Peyer's patch (tissue), 4 donors: ENCODE results near the gene SIM1. TPM values are rescaled to one million over a fixed set of nuclear protein-coding genes. Genes with fewer than 3 reads are reported as not detected.

Source experiments
- DNase-seq, 3 donors: peaks; one replicate each; pipeline ENCODE4 v3.0.0-alpha.2; 2017 to 2019
- H3K27ac ChIP-seq, 4 donors: fragments of 200-600 bp; sonication (generic); one replicate each; pipeline ENCODE4 v1.5.1; 2016 to 2019
- H3K27me3 ChIP-seq, 2 donors: fragments of 200-600 bp; sonication (generic); one replicate each; pipeline ENCODE4 v1.5.1; 2019
- H3K36me3 ChIP-seq, 3 donors: fragments of 200-600 bp; sonication (generic); one replicate each; pipeline ENCODE4 v1.5.1; 2016 to 2019
- H3K4me1 ChIP-seq, 4 donors: fragments of 200-600 bp; sonication (generic); one replicate each; pipeline ENCODE4 v1.5.1; 2016 to 2019
- H3K4me3 ChIP-seq, 4 donors: fragments of 200-600 bp; sonication (generic); 1 replicate in 3 of 4; 2 replicates in 1 of 4; pipeline ENCODE4 v1.5.1; 2016 to 2019; ENCODE audit warnings: mild to moderate bottlenecking in 1 of 4
- H3K9me3 ChIP-seq, 4 donors: fragments of 200-600 bp; sonication (generic); one replicate each; pipeline ENCODE4 v1.5.1; 2016 to 2019; ENCODE audit warnings: mild to moderate bottlenecking in 1 of 4
- CTCF ChIP-seq, 6 experiments: fragments of 450-650 bp in 4 of 6; fragments of 200-600 bp in 2 of 6; sonication (generic) in 1 of 6; IDR thresholded peaks; one replicate each; pipeline ENCODE4 v1.5.1; 2017 to 2019; ENCODE audit warnings: antibody characterized with exemption in 6 of 6, mild to moderate bottlenecking in 3 of 6, moderate library complexity in 1 of 6
- POLR2A ChIP-seq, 2 donors: fragments of 450-650 bp; IDR thresholded peaks; one replicate each; pipeline ENCODE4 v1.5.1; 2017; ENCODE audit warnings: antibody characterized with exemption in 2 of 2, mild to moderate bottlenecking in 2 of 2, moderate library complexity in 2 of 2
- total RNA-seq, 4 donors: library from RNA; depleted of rRNA; stranded (reverse); fragments of >200 nt; gene quantifications; one replicate each; pipeline ENCODE4 v1.1.0, GENCODE V29; 2016

Gene SIM1
- total RNA-seq, 4 donors from 2014 or later, result 0.13 TPM; not detected in 3

- H3K4me1 ChIP-seq, result no peaks in the 10 kb centered on the region
- H3K36me3 ChIP-seq, result no peaks in the 10 kb centered on the region
- no peaks in the 10 kb centered on the region for H3K9me3 ChIP-seq
- no peak for DNase-seq
- H3K27me3 ChIP-seq, result no peaks in the 10 kb centered on the region
- H3K4me3 ChIP-seq, result no peak overlapping the region
- TF ChIP-seq CTCF (IDR thresholded peaks at IDR 0.05) (no peak), POLR2A (IDR thresholded peaks at IDR 0.05) (no peak)
- no peak overlapping the region for H3K27ac ChIP-seq
These were observed 71.2 kb downstream of the SIM1 start for GRCh38 chr6:100393493-100393892.

- Histone ChIP-seq H3K4me3 (no peak overlapping the region), H3K4me1 (no peaks in the 10 kb centered on the region)
- TF ChIP-seq CTCF (IDR thresholded peaks at IDR 0.05), result no peak
- TF ChIP-seq POLR2A (IDR thresholded peaks at IDR 0.05), result no peak
These were observed 72.3 kb downstream of the SIM1 start for GRCh38 chr6:100392423-100392822.

GRCh38 chr6:100388868-100389519, 75.7 kb downstream of the SIM1 start:
- Histone ChIP-seq H3K4me3 (no peak overlapping the region), H3K4me1 (no peaks in the 10 kb centered on the region), H3K36me3 (no peaks in the 10 kb centered on the region), H3K9me3 (no peaks in the 10 kb centered on the region), H3K27ac (no peak overlapping the region), H3K27me3 (no peaks in the 10 kb centered on the region)
- no peak for TF ChIP-seq CTCF (IDR thresholded peaks at IDR 0.05)
- no peak for TF ChIP-seq POLR2A (IDR thresholded peaks at IDR 0.05)
- DNase-seq, result no peak

More at GRCh38 chr6:100392423-100392822, 72.3 kb downstream of the SIM1 start:
- Histone ChIP-seq H3K9me3 (no peaks in the 10 kb centered on the region), H3K27me3 (no peaks in the 10 kb centered on the region), H3K36me3 (no peaks in the 10 kb centered on the region), H3K27ac (no peak overlapping the region)
- no peak for DNase-seq

- H3K27me3 ChIP-seq, result no peaks in the 10 kb centered on the region
- no peak for TF ChIP-seq POLR2A (IDR thresholded peaks at IDR 0.05)
- no peak for TF ChIP-seq CTCF (IDR thresholded peaks at IDR 0.05)
- no peak overlapping the region for H3K27ac ChIP-seq
- no peak overlapping the region for H3K4me3 ChIP-seq
- no peaks in the 10 kb centered on the region for H3K36me3 ChIP-seq
- H3K9me3 ChIP-seq, result no peaks in the 10 kb centered on the region
- DNase-seq, result no peak
- no peaks in the 10 kb centered on the region for H3K4me1 ChIP-seq
These were observed 81.9 kb downstream of the SIM1 start for GRCh38 chr6:100382767-100383195.

GRCh38 chr6:100382031-100382430, 82.7 kb downstream of the SIM1 start:
- no peak for DNase-seq
- Histone ChIP-seq H3K9me3 (no peaks in the 10 kb centered on the region), H3K36me3 (no peaks in the 10 kb centered on the region), H3K4me1 (no peaks in the 10 kb centered on the region), H3K27ac (no peak overlapping the region), H3K27me3 (no peaks in the 10 kb centered on the region), H3K4me3 (no peak overlapping the region)
- TF ChIP-seq CTCF (IDR thresholded peaks at IDR 0.05) (no peak), POLR2A (IDR thresholded peaks at IDR 0.05) (no peak)
